ENCODE measurements around the gene TEX28. TPM values are rescaled to one million over a fixed set of nuclear protein-coding genes. Genes with fewer than 3 reads are reported as not detected.
A peak's percentile ranks its signal among the peaks of the same experiment; 100 is the strongest.

Gene TEX28
- polyA plus RNA-seq, 2 of the 4 experiments (the other 2 are of a cell fraction) = not detected

DNA sequence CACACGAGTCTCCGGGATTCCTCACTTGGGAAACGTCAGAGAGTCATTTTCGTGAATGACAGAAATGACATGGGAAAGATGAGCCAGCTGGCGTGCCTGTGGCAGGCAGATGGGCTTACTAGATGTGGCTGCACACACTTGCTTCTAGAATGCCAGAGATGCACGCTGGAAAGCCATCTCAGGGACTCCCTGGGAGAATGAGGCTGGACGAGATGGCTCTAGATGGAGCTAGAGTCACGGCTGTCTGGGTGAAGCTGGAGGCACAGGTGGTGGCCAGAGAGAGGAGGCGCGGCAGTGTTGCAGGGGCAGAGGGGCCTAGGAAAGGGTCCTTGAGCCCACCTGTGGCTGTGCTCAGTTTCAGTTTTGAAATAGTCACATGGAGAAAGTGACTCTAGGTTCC, 26.7 kb upstream of the TEX28 start:
- Histone ChIP-seq H3K4me2 (no peak overlapping the region), H3K9me3 (no peaks in the 10 kb centered on the region), H3K27ac (no peak overlapping the region), H3K4me3 (no peak overlapping the region), H3K4me1 (no peaks in the 10 kb centered on the region)
- peak; percentile 23 to 37; a peak in 3 of 5 replicates for TF ChIP-seq RAD21 (conservative IDR thresholded peaks at IDR 0.05 in 1 of 2, IDR thresholded peaks at IDR 0.05 in 1 of 2)
- TF ChIP-seq EHF (CRISPR knock-in tag; IDR thresholded peaks at IDR 0.05) = no peak
- FAIRE-seq (no peak), ATAC-seq (peak; percentile 64 to 73; a peak in 4 of 6 replicates), DNase-seq (ENCODE audit: low read depth in 1 of 2, low spot score in 1 of 2) (peak in 1 of 2 experiments; percentile 14)
- ChIA-PET POLR2A (no interaction called here), CTCF (interaction anchor here (0.6 to 1.4 kb wide), 2 partner anchors 13 to 15 kb away, joined by 3 to 4 read pairs; no protein-coding TSS in a partner anchor)
- WGBS (ENCODE audit: missing lambda C conversion rate) = 20% methylated on average over 10 of the region's 10 CpGs

DNA sequence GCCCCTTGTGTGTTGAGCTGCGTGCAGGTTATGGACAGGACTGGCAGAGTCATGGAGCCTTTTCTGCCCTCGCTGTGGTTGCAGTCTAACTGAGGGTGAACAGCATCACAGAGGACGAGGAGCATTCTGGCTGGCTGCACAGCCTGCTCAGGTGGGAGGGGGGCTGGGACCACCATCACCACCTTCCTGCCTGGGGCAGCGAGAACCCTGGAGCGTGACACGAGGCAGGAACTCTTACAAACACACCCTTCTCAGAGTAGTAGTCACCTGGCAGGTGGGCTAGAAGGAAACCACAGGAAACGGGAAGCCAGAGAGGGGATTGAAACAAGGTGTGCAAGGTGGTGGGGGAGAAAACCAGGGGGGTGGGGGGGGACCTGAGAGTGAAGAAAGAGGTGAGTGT, 26.2 kb upstream of the TEX28 start:
- Histone ChIP-seq H3K9me3 (no peaks in the 10 kb centered on the region), H3K4me3 (no peak overlapping the region), H3K27ac (no peak overlapping the region), H3K4me2 (no peak overlapping the region), H3K4me1 (no peaks in the 10 kb centered on the region)
- POLR2A ChIA-PET = no interaction called here
- CTCF ChIA-PET = interaction anchor here (1.4 kb wide), 1 partner anchor 13 kb away, joined by 4 read pairs; no protein-coding TSS in a partner anchor
- TF ChIP-seq, protein P1, sequence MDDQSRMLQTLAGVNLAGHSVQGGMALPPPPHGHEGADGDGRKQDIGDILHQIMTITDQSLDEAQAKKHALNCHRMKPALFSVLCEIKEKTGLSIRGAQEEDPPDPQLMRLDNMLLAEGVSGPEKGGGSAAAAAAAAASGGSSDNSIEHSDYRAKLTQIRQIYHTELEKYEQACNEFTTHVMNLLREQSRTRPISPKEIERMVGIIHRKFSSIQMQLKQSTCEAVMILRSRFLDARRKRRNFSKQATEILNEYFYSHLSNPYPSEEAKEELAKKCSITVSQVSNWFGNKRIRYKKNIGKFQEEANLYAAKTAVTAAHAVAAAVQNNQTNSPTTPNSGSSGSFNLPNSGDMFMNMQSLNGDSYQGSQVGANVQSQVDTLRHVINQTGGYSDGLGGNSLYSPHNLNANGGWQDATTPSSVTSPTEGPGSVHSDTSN (IDR thresholded peaks at IDR 0.05) = no peak
- TF ChIP-seq ZC3H11A (IDR thresholded peaks at IDR 0.05) (no peak), KDM1A (IDR thresholded peaks at IDR 0.05; ENCODE audit: low read depth) (no peak), ZNF302 (CRISPR knock-in tag; IDR thresholded peaks at IDR 0.05) (no peak), RNF2 (IDR thresholded peaks at IDR 0.05; ENCODE audit: borderline replicate concordance, low read depth) (no peak), SREBF2 (IDR thresholded peaks at IDR 0.05) (no peak), MAFK (IDR thresholded peaks at IDR 0.05; ENCODE audit: partially characterized antibody) (no peak), JUNB (IDR thresholded peaks at IDR 0.05) (no peak), CEBPB (IDR thresholded peaks at IDR 0.05) (no peak), FOSL2 (IDR thresholded peaks at IDR 0.05) (no peak), FOSL2 (CRISPR knock-in tag; IDR thresholded peaks at IDR 0.05) (no peak), EP300 (IDR thresholded peaks at IDR 0.05) (no peak)
- TF ChIP-seq, protein P2, sequence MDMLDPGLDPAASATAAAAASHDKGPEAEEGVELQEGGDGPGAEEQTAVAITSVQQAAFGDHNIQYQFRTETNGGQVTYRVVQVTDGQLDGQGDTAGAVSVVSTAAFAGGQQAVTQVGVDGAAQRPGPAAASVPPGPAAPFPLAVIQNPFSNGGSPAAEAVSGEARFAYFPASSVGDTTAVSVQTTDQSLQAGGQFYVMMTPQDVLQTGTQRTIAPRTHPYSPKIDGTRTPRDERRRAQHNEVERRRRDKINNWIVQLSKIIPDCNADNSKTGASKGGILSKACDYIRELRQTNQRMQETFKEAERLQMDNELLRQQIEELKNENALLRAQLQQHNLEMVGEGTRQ (IDR thresholded peaks at IDR 0.05) = no peak
- TF ChIP-seq, protein P3, sequence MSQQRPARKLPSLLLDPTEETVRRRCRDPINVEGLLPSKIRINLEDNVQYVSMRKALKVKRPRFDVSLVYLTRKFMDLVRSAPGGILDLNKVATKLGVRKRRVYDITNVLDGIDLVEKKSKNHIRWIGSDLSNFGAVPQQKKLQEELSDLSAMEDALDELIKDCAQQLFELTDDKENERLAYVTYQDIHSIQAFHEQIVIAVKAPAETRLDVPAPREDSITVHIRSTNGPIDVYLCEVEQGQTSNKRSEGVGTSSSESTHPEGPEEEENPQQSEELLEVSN (IDR thresholded peaks at IDR 0.05; ENCODE audit: borderline replicate concordance, low read depth) = no peak
- TF ChIP-seq, protein P4, sequence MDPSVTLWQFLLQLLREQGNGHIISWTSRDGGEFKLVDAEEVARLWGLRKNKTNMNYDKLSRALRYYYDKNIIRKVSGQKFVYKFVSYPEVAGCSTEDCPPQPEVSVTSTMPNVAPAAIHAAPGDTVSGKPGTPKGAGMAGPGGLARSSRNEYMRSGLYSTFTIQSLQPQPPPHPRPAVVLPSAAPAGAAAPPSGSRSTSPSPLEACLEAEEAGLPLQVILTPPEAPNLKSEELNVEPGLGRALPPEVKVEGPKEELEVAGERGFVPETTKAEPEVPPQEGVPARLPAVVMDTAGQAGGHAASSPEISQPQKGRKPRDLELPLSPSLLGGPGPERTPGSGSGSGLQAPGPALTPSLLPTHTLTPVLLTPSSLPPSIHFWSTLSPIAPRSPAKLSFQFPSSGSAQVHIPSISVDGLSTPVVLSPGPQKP (IDR thresholded peaks at IDR 0.05; ENCODE audit: low read depth, low read length) = no peak
- TF ChIP-seq, protein P5, sequence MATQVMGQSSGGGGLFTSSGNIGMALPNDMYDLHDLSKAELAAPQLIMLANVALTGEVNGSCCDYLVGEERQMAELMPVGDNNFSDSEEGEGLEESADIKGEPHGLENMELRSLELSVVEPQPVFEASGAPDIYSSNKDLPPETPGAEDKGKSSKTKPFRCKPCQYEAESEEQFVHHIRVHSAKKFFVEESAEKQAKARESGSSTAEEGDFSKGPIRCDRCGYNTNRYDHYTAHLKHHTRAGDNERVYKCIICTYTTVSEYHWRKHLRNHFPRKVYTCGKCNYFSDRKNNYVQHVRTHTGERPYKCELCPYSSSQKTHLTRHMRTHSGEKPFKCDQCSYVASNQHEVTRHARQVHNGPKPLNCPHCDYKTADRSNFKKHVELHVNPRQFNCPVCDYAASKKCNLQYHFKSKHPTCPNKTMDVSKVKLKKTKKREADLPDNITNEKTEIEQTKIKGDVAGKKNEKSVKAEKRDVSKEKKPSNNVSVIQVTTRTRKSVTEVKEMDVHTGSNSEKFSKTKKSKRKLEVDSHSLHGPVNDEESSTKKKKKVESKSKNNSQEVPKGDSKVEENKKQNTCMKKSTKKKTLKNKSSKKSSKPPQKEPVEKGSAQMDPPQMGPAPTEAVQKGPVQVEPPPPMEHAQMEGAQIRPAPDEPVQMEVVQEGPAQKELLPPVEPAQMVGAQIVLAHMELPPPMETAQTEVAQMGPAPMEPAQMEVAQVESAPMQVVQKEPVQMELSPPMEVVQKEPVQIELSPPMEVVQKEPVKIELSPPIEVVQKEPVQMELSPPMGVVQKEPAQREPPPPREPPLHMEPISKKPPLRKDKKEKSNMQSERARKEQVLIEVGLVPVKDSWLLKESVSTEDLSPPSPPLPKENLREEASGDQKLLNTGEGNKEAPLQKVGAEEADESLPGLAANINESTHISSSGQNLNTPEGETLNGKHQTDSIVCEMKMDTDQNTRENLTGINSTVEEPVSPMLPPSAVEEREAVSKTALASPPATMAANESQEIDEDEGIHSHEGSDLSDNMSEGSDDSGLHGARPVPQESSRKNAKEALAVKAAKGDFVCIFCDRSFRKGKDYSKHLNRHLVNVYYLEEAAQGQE (IDR thresholded peaks at IDR 0.05) = no peak
- FAIRE-seq (no peak), DNase-seq (ENCODE audit: low read depth in 1 of 2, low spot score in 1 of 2) (no peak), ATAC-seq (no peak)
- 48% methylated on average over 4 of the region's 7 CpGs for WGBS (ENCODE audit: missing lambda C conversion rate)
